HepG2 (cell line): Measurements from ENCODE around the gene CHPF. TPM values are rescaled to one million over a fixed set of nuclear protein-coding genes. Genes with fewer than 3 reads are reported as not detected.

ENCODE experiments used
- CEBPG ChIP-seq: IDR thresholded peaks from 2 replicates; pipeline ENCODE4 v1.6.1; 2016
- HHEX ChIP-seq: IDR thresholded peaks from 2 replicates; pipeline ENCODE4 v1.6.1; 2016; ENCODE audit warnings: control low read depth
- HNRNPLL ChIP-seq: fragments of 200-400 bp; formaldehyde crosslinking; IDR thresholded peaks from 2 replicates; pipeline ENCODE4 v1.6.1; 2017; ENCODE audit warnings: mild to moderate bottlenecking, low read depth, low read length; ENCODE audit not compliant: poor library complexity, severe bottlenecking
- IRF2 ChIP-seq: IDR thresholded peaks from 2 replicates; pipeline ENCODE4 v1.6.1; 2018; ENCODE audit warnings: missing genetic modification reagents, missing compliant biosample characterization
- MIXL1 ChIP-seq: IDR thresholded peaks from 2 replicates; pipeline ENCODE4 v1.6.1; 2016
- MTA1 ChIP-seq: sonication (generic); formaldehyde crosslinking; IDR thresholded peaks from 2 replicates; pipeline ENCODE4 v1.4.0; 2020; ENCODE audit warnings: missing genetic modification reagents, mild to moderate bottlenecking, borderline replicate concordance
- NCOA1 ChIP-seq: sonication (generic); formaldehyde crosslinking; IDR thresholded peaks from 2 replicates; pipeline ENCODE4 v1.9.0; 2021; ENCODE audit warnings: missing genetic modification reagents
- PAXIP1 ChIP-seq: sonication (generic); formaldehyde crosslinking; conservative IDR thresholded peaks from 2 replicates; pipeline ENCODE4 v1.4.0; 2020; ENCODE audit warnings: mild to moderate bottlenecking, missing genetic modification reagents, moderate library complexity
- POLR2AphosphoS5 ChIP-seq: IDR thresholded peaks from 2 replicates; pipeline ENCODE4 v1.6.1; 2012; ENCODE audit warnings: low read depth, low read length
- RXRB ChIP-seq: IDR thresholded peaks from 2 replicates; pipeline ENCODE4 v1.6.1; 2016; ENCODE audit warnings: borderline replicate concordance, missing genetic modification reagents, missing compliant biosample characterization
- SOX13 ChIP-seq, 3 experiments: fragments of 450-650 bp in 1 of 3; sonication (generic) in 1 of 3; formaldehyde crosslinking in 1 of 3; IDR thresholded peaks in 2 of 3; conservative IDR thresholded peaks in 1 of 3; 2 replicates each; pipeline versions ENCODE4 v1.5.0 to v1.6.1; 2016 to 2020; ENCODE audit warnings: antibody characterized with exemption in 1 of 3, mild to moderate bottlenecking in 1 of 3, missing compliant biosample characterization in 1 of 3, missing genetic modification reagents in 1 of 3, moderate library complexity in 1 of 3
- SP4 ChIP-seq: sonication (generic); formaldehyde crosslinking; IDR thresholded peaks from 2 replicates; pipeline ENCODE4 v1.8.1; 2023; ENCODE audit warnings: mild to moderate bottlenecking, missing genetic modification reagents
- TSC22D2 ChIP-seq: sonication (generic); formaldehyde crosslinking; IDR thresholded peaks from 2 replicates; pipeline ENCODE4 v1.5.1; 2020; ENCODE audit warnings: missing genetic modification reagents, mild to moderate bottlenecking, borderline replicate concordance
- ZBTB14 ChIP-seq: sonication (generic); formaldehyde crosslinking; IDR thresholded peaks from 2 replicates; pipeline ENCODE4 v1.4.0; 2020; ENCODE audit warnings: missing genetic modification reagents
- ZNF230 ChIP-seq: sonication (generic); formaldehyde crosslinking; IDR thresholded peaks from 2 replicates; pipeline ENCODE4 v1.4.0; 2020; ENCODE audit warnings: mild to moderate bottlenecking, missing genetic modification reagents
- ZNF572 ChIP-seq: sonication (generic); formaldehyde crosslinking; IDR thresholded peaks from 2 replicates; pipeline ENCODE4 v1.5.1; 2020; ENCODE audit warnings: mild to moderate bottlenecking, missing genetic modification reagents
- ZNF772 ChIP-seq: sonication (generic); formaldehyde crosslinking; IDR thresholded peaks from 2 replicates; pipeline ENCODE4 v1.5.0; 2020; ENCODE audit warnings: mild to moderate bottlenecking, missing genetic modification reagents
- ZNF879 ChIP-seq: sonication (generic); formaldehyde crosslinking; IDR thresholded peaks from 2 replicates; pipeline ENCODE4 v1.8.1; 2023; ENCODE audit warnings: missing genetic modification reagents
- polyA plus RNA-seq, 8 experiments: library from polyadenylated mRNA; depleted of rRNA in 3 of 8; stranded (reverse) in 7 of 8; unstranded in 1 of 8; fragments of >200 nt; fragmentation: Illumina TruSeq in 4 of 8; extraction: Trizol in 4 of 8; gene quantifications; 2 replicates each; pipeline versions ENCODE4 v1.2.1 to v1.2.3, GENCODE V29; 2011 to 2016; ENCODE audit warnings: low read depth in 4 of 8, missing spikeins in 1 of 8, mixed read lengths in 1 of 8; ENCODE audit not compliant: insufficient read depth in 1 of 8
- total RNA-seq, 5 experiments: library from RNA; depleted of rRNA; stranded (reverse); fragments of >200 nt; fragmentation: Illumina TruSeq; extraction: Trizol; gene quantifications; 2 replicates each; pipeline ENCODE4 v1.2.3, GENCODE V29; 2016; ENCODE audit warnings: low read depth in 1 of 5
- TF ChIP-seq, protein P1 (sequence below): IDR thresholded peaks from 2 replicates; pipeline ENCODE4 v1.6.1; 2016; ENCODE audit warnings: mild to moderate bottlenecking
- TF ChIP-seq, protein P2 (sequence below): sonication (generic); formaldehyde crosslinking; IDR thresholded peaks from 2 replicates; pipeline ENCODE4 v1.4.0; 2020; ENCODE audit warnings: missing genetic modification reagents

Gene CHPF
- total and polyA plus RNA-seq, 2 of the 13 experiments (the other 11 are each of a cell fraction or from before 2014, with no cell fraction given) = 79.6 to 111 TPM

- TF ChIP-seq IRF2 (CRISPR knock-in tag) = 0 out of 2 replicates have a peak, but pooled peaks have one; percentile 16
- TF ChIP-seq NCOA1 (CRISPR knock-in tag) = no peak
- peak; percentile 2; the same call in 1 of the 2 replicates for TF ChIP-seq MTA1 (CRISPR knock-in tag)
- no peak for TF ChIP-seq CEBPG (CRISPR knock-in tag)
- TF ChIP-seq ZBTB14 = no peak
- TF ChIP-seq RXRB (CRISPR knock-in tag) = 0 out of 2 replicates have a peak, but pooled peaks have one; percentile 8
- peak; percentile 37 for TF ChIP-seq POLR2AphosphoS5
- 0 out of 2 replicates have a peak, but pooled peaks have one; percentile 10 for TF ChIP-seq PAXIP1 (CRISPR knock-in tag)
- TF ChIP-seq MIXL1 (CRISPR knock-in tag) = no peak
- TF ChIP-seq HHEX (CRISPR knock-in tag) = no peak
- no peak for TF ChIP-seq SOX13 (IDR thresholded peaks at IDR 0.05)
- TF ChIP-seq SOX13 (CRISPR knock-in tag; conservative IDR thresholded peaks at IDR 0.05 in 1 of 2, IDR thresholded peaks at IDR 0.05 in 1 of 2) = peak in 1 of 2 experiments; percentile 20; a peak in 1 of 4 replicates
- peak; percentile 17 for TF ChIP-seq HNRNPLL
- peak; percentile 37; the same call in 1 of the 2 replicates for TF ChIP-seq SP4
- 0 out of 2 replicates have a peak, but pooled peaks have one; percentile 38 for TF ChIP-seq ZNF572 (CRISPR knock-in tag)
- TF ChIP-seq, protein P1, sequence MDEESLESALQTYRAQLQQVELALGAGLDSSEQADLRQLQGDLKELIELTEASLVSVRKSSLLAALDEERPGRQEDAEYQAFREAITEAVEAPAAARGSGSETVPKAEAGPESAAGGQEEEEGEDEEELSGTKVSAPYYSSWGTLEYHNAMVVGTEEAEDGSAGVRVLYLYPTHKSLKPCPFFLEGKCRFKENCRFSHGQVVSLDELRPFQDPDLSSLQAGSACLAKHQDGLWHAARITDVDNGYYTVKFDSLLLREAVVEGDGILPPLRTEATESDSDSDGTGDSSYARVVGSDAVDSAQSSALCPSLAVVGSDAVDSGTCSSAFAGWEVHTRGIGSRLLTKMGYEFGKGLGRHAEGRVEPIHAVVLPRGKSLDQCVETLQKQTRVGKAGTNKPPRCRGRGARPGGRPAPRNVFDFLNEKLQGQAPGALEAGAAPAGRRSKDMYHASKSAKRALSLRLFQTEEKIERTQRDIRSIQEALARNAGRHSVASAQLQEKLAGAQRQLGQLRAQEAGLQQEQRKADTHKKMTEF (CRISPR knock-in tag) = peak; percentile 20; the same call in 1 of the 2 replicates
- 0 out of 2 replicates have a peak, but pooled peaks have one; percentile 37 for TF ChIP-seq ZNF772
- TF ChIP-seq TSC22D2 (CRISPR knock-in tag) = peak; percentile 30; the same call in 1 of the 2 replicates
- TF ChIP-seq, protein P2, sequence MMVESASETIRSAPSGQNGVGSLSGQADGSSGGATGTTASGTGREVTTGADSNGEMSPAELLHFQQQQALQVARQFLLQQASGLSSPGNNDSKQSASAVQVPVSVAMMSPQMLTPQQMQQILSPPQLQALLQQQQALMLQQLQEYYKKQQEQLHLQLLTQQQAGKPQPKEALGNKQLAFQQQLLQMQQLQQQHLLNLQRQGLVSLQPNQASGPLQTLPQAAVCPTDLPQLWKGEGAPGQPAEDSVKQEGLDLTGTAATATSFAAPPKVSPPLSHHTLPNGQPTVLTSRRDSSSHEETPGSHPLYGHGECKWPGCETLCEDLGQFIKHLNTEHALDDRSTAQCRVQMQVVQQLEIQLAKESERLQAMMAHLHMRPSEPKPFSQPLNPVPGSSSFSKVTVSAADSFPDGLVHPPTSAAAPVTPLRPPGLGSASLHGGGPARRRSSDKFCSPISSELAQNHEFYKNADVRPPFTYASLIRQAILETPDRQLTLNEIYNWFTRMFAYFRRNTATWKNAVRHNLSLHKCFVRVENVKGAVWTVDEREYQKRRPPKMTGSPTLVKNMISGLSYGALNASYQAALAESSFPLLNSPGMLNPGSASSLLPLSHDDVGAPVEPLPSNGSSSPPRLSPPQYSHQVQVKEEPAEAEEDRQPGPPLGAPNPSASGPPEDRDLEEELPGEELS (CRISPR knock-in tag) = peak; percentile 11; the same call in 1 of the 2 replicates
- no peak for TF ChIP-seq ZNF879 (CRISPR knock-in tag)
- no peak for TF ChIP-seq ZNF230 (CRISPR knock-in tag)
These were observed 5.7 kb downstream of the CHPF start (continued) for GRCh38 chr2:219537657-219538488.
